GM12878 (cell line): ENCODE results near the gene ZMYM1.

Experiments
- FOXM1 ChIP-seq: IDR thresholded peaks from 2 replicates; pipeline ENCODE4 v1.6.1; 2012; ENCODE audit warnings: low read depth, mild to moderate bottlenecking, inconsistent platforms, low read length, moderate library complexity
- GABPA ChIP-seq: IDR thresholded peaks from 2 replicates; pipeline ENCODE4 v1.6.1; 2014; ENCODE audit warnings: antibody characterized with exemption, low read depth, mild to moderate bottlenecking, inconsistent platforms
- NBN ChIP-seq: fragments of 450-650 bp; IDR thresholded peaks from 2 replicates; pipeline ENCODE4 v1.6.1; 2016
- POLR2A ChIP-seq: IDR thresholded peaks from 2 replicates; pipeline ENCODE4 v1.6.1; 2011; ENCODE audit warnings: low read depth, mild to moderate bottlenecking, low read length
- SUZ12 ChIP-seq: fragments of 200-600 bp; sonication (generic); IDR thresholded peaks from one replicate; pipeline ENCODE4 v1.6.1; 2018; ENCODE audit warnings: antibody characterized with exemption, mild to moderate bottlenecking; ENCODE audit not compliant: unreplicated experiment
- TF ChIP-seq, protein P1 (sequence below), 3 experiments: IDR thresholded peaks in 2 of 3; conservative IDR thresholded peaks in 1 of 3; 2 replicates each; pipeline ENCODE4 v1.5.1; 2011; ENCODE audit warnings: low read depth in 3 of 3, low read length in 3 of 3, mild to moderate bottlenecking in 3 of 3, control low read depth in 2 of 3, moderate library complexity in 2 of 3, inconsistent platforms in 1 of 3, mixed read lengths in 1 of 3; ENCODE audit not compliant: control insufficient read depth in 2 of 3, insufficient read depth in 1 of 3; ENCODE audit errors: extremely low read depth in 1 of 3

DNA sequence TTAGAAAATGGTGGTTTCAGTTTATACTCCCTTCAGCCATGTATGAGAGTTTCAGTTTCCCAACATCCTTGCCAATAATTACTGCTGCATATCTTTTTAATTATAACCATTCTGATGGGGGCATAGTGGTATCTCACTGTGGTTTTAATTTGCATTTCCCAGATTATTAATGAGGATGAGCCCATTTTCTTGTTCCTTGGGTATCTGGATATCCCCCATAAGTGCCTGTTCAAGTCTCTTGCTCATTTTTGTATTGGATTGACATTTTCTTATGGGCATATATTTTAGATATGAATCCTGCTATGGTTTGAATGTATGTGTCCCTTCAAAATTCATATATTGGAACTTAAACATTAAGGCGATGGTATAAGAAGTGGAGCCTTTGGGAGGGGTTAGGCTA is 45.8 kb upstream of the ZMYM1 start:
- TF ChIP-seq, protein P1, sequence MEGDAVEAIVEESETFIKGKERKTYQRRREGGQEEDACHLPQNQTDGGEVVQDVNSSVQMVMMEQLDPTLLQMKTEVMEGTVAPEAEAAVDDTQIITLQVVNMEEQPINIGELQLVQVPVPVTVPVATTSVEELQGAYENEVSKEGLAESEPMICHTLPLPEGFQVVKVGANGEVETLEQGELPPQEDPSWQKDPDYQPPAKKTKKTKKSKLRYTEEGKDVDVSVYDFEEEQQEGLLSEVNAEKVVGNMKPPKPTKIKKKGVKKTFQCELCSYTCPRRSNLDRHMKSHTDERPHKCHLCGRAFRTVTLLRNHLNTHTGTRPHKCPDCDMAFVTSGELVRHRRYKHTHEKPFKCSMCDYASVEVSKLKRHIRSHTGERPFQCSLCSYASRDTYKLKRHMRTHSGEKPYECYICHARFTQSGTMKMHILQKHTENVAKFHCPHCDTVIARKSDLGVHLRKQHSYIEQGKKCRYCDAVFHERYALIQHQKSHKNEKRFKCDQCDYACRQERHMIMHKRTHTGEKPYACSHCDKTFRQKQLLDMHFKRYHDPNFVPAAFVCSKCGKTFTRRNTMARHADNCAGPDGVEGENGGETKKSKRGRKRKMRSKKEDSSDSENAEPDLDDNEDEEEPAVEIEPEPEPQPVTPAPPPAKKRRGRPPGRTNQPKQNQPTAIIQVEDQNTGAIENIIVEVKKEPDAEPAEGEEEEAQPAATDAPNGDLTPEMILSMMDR (IDR thresholded peaks at IDR 0.05 in 2 of 3, conservative IDR thresholded peaks at IDR 0.05 in 1 of 3; ENCODE audit: control insufficient read depth in 2 of 3, extremely low read depth in 1 of 3, insufficient read depth in 1 of 3, low read depth in 3 of 3, low read length in 3 of 3), result no peak
- TF ChIP-seq FOXM1, result no peak
- no peak for TF ChIP-seq SUZ12
- no peak for TF ChIP-seq GABPA
- TF ChIP-seq POLR2A, result no peak
- TF ChIP-seq NBN, result no peak
